HG02943 (cell line): ENCODE results near the gene SMG6.
"Not testable (repeated sequence)": the region's sequence is repeated elsewhere in the genome, so short reads cannot be mapped to it uniquely, and the experiment has no call there.

Experiments used
- ATAC-seq: cut with Tn5 transposase; IDR thresholded peaks from one replicate; pipeline ENCODE4 v1.9.1; 2021; ENCODE audit warnings: mild to moderate bottlenecking, low read depth, moderate library complexity; ENCODE audit not compliant: unreplicated experiment

Gene SMG6

GRCh38 chr17:2181897-2182448 is 121.6 kb downstream of the SMG6 start:
- ATAC-seq, result no peak

GRCh38 chr17:2181206-2181896 is 122.2 kb downstream of the SMG6 start:
- ATAC-seq, result no peak

GRCh38 chr17:2180768-2181167 is 122.8 kb downstream of the SMG6 start:
- no peak for ATAC-seq

- ATAC-seq, result no peak
Measured at GRCh38 chr17:2179615-2180295, 123.8 kb downstream of the SMG6 start.

GRCh38 chr17:2178798-2179501 is 124.6 kb downstream of the SMG6 start:
- ATAC-seq, result no peak

GRCh38 chr17:2177235-2177811 is 126.3 kb downstream of the SMG6 start:
- no peak for ATAC-seq

- no peak for ATAC-seq
Measured at GRCh38 chr17:2176499-2177169, 127.0 kb downstream of the SMG6 start.

- ATAC-seq, result no peak
Measured at GRCh38 chr17:2175294-2175628, 128.3 kb downstream of the SMG6 start.

GRCh38 chr17:2174468-2175293 is 128.9 kb downstream of the SMG6 start:
- no peak for ATAC-seq

GRCh38 chr17:2174014-2174413 is 129.6 kb downstream of the SMG6 start:
- no peak for ATAC-seq

- ATAC-seq, result no peak
Measured at GRCh38 chr17:2172999-2173398, 130.6 kb downstream of the SMG6 start.

- ATAC-seq, result no peak
Measured at GRCh38 chr17:2172077-2172851, 131.3 kb downstream of the SMG6 start.

- ATAC-seq, result no peak
Measured at GRCh38 chr17:2171702-2172076, 131.9 kb downstream of the SMG6 start.

GRCh38 chr17:2170023-2170422 is 133.6 kb downstream of the SMG6 start:
- ATAC-seq, result no peak

- not testable (repeated sequence) for ATAC-seq
Measured at GRCh38 chr17:2165723-2166122, 137.9 kb downstream of the SMG6 start.

GRCh38 chr17:2158396-2158780 is 145.2 kb downstream of the SMG6 start:
- ATAC-seq, result no peak

- no peak for ATAC-seq
Measured at GRCh38 chr17:2157675-2158395, 145.8 kb downstream of the SMG6 start.

- no peak for ATAC-seq
Measured at GRCh38 chr17:2157081-2157480, 146.5 kb downstream of the SMG6 start.
